ENCODE results near the gene TAAR5. TPM values are rescaled to one million over a fixed set of nuclear protein-coding genes. Genes with fewer than 3 reads are reported as not detected.
"Not testable (repeated sequence)": the region's sequence is repeated elsewhere in the genome, so short reads cannot be mapped to it uniquely, and the experiment has no call there.

Gene TAAR5
- total RNA-seq, 1 experiment from 2014 or later = not detected

DNA sequence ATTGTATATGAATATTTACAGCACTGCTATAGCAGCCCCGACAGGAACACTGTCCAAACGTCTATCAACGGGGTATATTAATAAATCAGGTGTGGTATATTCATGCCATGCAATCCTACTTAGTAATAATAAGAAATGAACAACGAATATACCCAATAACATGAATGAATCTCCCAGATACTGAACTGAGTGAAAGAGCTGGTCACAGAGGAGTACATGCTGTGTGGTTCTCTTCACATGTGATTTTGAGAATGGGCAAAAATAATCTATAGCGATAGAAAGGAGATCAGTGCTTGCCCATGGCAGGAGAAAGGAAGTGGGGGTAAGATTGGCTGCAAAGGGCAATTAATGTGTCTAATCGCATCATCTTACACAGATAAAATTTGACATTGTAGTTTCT, 23.1 kb downstream of the TAAR5 start:
- TF ChIP-seq, protein P1, sequence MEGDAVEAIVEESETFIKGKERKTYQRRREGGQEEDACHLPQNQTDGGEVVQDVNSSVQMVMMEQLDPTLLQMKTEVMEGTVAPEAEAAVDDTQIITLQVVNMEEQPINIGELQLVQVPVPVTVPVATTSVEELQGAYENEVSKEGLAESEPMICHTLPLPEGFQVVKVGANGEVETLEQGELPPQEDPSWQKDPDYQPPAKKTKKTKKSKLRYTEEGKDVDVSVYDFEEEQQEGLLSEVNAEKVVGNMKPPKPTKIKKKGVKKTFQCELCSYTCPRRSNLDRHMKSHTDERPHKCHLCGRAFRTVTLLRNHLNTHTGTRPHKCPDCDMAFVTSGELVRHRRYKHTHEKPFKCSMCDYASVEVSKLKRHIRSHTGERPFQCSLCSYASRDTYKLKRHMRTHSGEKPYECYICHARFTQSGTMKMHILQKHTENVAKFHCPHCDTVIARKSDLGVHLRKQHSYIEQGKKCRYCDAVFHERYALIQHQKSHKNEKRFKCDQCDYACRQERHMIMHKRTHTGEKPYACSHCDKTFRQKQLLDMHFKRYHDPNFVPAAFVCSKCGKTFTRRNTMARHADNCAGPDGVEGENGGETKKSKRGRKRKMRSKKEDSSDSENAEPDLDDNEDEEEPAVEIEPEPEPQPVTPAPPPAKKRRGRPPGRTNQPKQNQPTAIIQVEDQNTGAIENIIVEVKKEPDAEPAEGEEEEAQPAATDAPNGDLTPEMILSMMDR (IDR thresholded peaks at IDR 0.05; ENCODE audit: unreplicated experiment) = no peak
- H3K4me1 Mint-ChIP-seq (ENCODE audit: insufficient read depth, unreplicated experiment) = no peaks in the 10 kb centered on the region
- intact Hi-C loops (cut with micrococcal nuclease) = no loop called here
- no peaks in the 10 kb centered on the region for H3K9me3 Mint-ChIP-seq (ENCODE audit: unreplicated experiment)
- H3K4me3 Mint-ChIP-seq (ENCODE audit: unreplicated experiment) = no peak overlapping the region
- no TSS peak for BruUV-seq (replicated peaks)
- no peak for DNase-seq (ENCODE audit: unreplicated experiment)
- ChIA-PET POLR2A (interaction anchor here (0.6 kb wide), 1 partner anchor 13 kb away, joined by 3 read pairs; no protein-coding TSS in a partner anchor), CTCF (no interaction called here)
- H3K27me3 Mint-ChIP-seq (ENCODE audit: insufficient read depth, unreplicated experiment) = peaks cover 100% of the 10 kb centered on the region
- no peak overlapping the region for H3K27ac Mint-ChIP-seq (ENCODE audit: low read depth, unreplicated experiment)
- no peaks in the 10 kb centered on the region for H3K36me3 Mint-ChIP-seq (ENCODE audit: insufficient read depth, unreplicated experiment)

DNA sequence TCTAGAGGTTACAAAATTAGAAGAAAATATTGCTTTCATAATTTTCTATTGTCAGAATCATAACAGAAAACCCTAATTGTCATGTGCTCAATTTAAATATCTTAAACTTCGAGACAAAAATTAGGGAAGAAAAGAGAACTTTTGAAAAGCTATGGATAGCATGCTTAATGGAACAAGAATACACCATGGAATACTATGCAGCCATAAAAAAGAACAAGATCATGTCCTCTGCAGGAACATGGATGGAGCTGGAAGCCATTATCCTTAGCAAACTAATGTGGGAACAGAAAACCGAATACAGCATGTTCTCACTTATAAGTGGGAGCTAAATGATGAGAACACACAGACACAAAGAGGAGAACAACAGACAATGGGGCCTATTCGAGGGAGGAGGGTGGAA, 29.5 kb downstream of the TAAR5 start:
- H3K4me1 Mint-ChIP-seq (ENCODE audit: insufficient read depth, unreplicated experiment); POLR2A ChIA-PET; H3K27ac Mint-ChIP-seq (ENCODE audit: low read depth, unreplicated experiment); BruUV-seq (replicated peaks); intact Hi-C loops (cut with micrococcal nuclease); H3K4me3 Mint-ChIP-seq (ENCODE audit: unreplicated experiment); DNase-seq (ENCODE audit: unreplicated experiment); H3K9me3 Mint-ChIP-seq (ENCODE audit: unreplicated experiment); H3K36me3 Mint-ChIP-seq (ENCODE audit: insufficient read depth, unreplicated experiment): not testable (repeated sequence)
- H3K27me3 Mint-ChIP-seq (ENCODE audit: insufficient read depth, unreplicated experiment) = peaks cover 89% of the 10 kb centered on the region
- CTCF ChIA-PET = interaction anchor here (0.7 kb wide), 1 partner anchor 8 kb away, joined by 4 read pairs; no protein-coding TSS in a partner anchor

DNA sequence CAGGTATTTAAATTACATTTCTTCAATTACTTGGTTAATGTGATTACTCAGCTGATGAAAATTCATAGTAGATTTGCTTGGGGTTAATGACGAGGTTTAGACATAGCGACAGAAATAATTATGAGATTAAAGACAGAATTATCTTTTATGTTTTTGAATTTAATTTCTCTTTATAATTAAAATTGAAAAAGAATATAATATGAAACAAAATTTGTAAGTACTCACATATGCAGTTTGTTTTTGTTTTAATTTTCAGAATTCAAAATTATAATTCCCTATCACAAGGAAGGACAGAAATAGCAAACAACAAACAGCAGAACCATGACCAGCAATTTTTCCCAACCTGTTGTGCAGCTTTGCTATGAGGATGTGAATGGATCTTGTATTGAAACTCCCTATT, 37.2 kb downstream of the TAAR5 start, which contains the start of gene TAAR8:
TSS of gene TAAR8 (plus strand) at position 301 of the 400 bp plus-strand sequence. CDS start at position 322, 21 bp downstream.
- Mint-ChIP-seq H3K27me3 (ENCODE audit: insufficient read depth, unreplicated experiment) (peaks cover 99% of the 10 kb centered on the region), H3K36me3 (ENCODE audit: insufficient read depth, unreplicated experiment) (no peaks in the 10 kb centered on the region), H3K4me3 (ENCODE audit: unreplicated experiment) (no peak within 1 kb of the TSS), H3K27ac (ENCODE audit: low read depth, unreplicated experiment) (no peak within 1 kb of the TSS), H3K4me1 (ENCODE audit: insufficient read depth, unreplicated experiment) (no peaks in the 10 kb centered on the region), H3K9me3 (ENCODE audit: unreplicated experiment) (no peaks in the 10 kb centered on the region)
- ChIA-PET CTCF (no interaction called here), POLR2A (no interaction called here)
- intact Hi-C loops (cut with micrococcal nuclease) = no loop called here
- DNase-seq (ENCODE audit: unreplicated experiment) = no peak
- BruUV-seq (replicated peaks) = no TSS peak
- TF ChIP-seq, protein P1 (IDR thresholded peaks at IDR 0.05; ENCODE audit: unreplicated experiment) = no peak

DNA sequence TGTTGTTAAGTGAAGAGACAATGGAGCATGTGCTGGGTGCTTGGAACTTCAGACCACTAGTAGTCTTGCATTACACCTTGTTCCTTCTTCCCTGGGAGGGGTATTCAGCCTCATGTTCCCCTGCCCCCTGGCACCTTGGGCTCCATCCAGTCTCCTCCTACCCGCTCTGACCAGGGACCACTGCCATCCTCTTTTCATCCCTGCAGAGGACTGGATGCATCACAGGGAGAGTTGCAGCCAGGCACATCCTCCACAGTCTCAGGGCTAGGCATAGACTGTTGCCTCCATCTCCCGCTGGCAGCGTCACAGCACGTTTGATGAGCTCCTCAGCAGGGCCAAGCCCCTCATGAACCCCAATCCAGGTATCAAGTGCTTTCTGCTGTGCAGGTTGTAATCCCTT, 38.3 kb downstream of the TAAR5 start:
- ChIA-PET POLR2A (no interaction called here), CTCF (interaction anchor here (0.5 to 0.6 kb wide), 3 partner anchors 23 to 68 kb away, joined by 3 to 4 read pairs (median 3); no protein-coding TSS in a partner anchor)
- TF ChIP-seq, protein P1 (IDR thresholded peaks at IDR 0.05; ENCODE audit: unreplicated experiment) = no peak
- no peaks in the 10 kb centered on the region for H3K4me1 Mint-ChIP-seq (ENCODE audit: insufficient read depth, unreplicated experiment)
- no TSS peak for BruUV-seq (replicated peaks)
- H3K36me3 Mint-ChIP-seq (ENCODE audit: insufficient read depth, unreplicated experiment) = no peaks in the 10 kb centered on the region
- intact Hi-C loops (cut with micrococcal nuclease) = no loop called here
- no peak overlapping the region for H3K27ac Mint-ChIP-seq (ENCODE audit: low read depth, unreplicated experiment)
- H3K4me3 Mint-ChIP-seq (ENCODE audit: unreplicated experiment) = no peak overlapping the region
- no peaks in the 10 kb centered on the region for H3K9me3 Mint-ChIP-seq (ENCODE audit: unreplicated experiment)
- H3K27me3 Mint-ChIP-seq (ENCODE audit: insufficient read depth, unreplicated experiment) = peaks cover 99% of the 10 kb centered on the region
- DNase-seq (ENCODE audit: unreplicated experiment) = no peak
